Keratinocyte (primary cell): Measurements from ENCODE around the gene XYLB. TPM values are rescaled to one million over a fixed set of nuclear protein-coding genes. Genes with fewer than 3 reads are reported as not detected.

Experiments used
- DNase-seq: peaks from one replicate; pipeline ENCODE4 v3.0.0-alpha.2; 2011; ENCODE audit warnings: low read depth, missing footprints, low spot score
- FAIRE-seq: peaks from 2 replicates; lab custom pipeline; 2011; peaks lifted over from hg19 to GRCh38; lab: Jason Lieb, UNC
- H2AFZ ChIP-seq: 2 replicates; pipeline ENCODE4 v1.6.0; 2012; ENCODE audit warnings: low read length, control low read depth, inconsistent platforms; ENCODE audit not compliant: control insufficient read depth
- H3K27ac ChIP-seq: 2 replicates; pipeline ENCODE4 v1.5.1; 2011; ENCODE audit warnings: low read length; ENCODE audit not compliant: control insufficient read depth, insufficient read depth
- H3K27me3 ChIP-seq: 3 replicates; pipeline ENCODE4 v1.6.0; 2011; ENCODE audit warnings: low read length; ENCODE audit not compliant: control insufficient read depth, insufficient read depth; ENCODE audit errors: extremely low read depth
- H3K36me3 ChIP-seq, 2 experiments: 2 replicates in 1 of 2; 3 replicates in 1 of 2; pipeline ENCODE4 v1.5.1; 2011; ENCODE audit warnings: low read length in 2 of 2, mild to moderate bottlenecking in 1 of 2; ENCODE audit not compliant: control insufficient read depth in 2 of 2, insufficient read depth in 2 of 2; ENCODE audit errors: extremely low read depth in 1 of 2
- H3K4me1 ChIP-seq: 3 replicates; pipeline ENCODE4 v1.5.1; 2011; ENCODE audit warnings: low read length; ENCODE audit not compliant: control insufficient read depth, insufficient read depth; ENCODE audit errors: extremely low read depth
- H3K4me2 ChIP-seq: 3 replicates; pipeline ENCODE4 v1.6.0; 2011; ENCODE audit warnings: low read depth, low read length; ENCODE audit not compliant: control insufficient read depth, insufficient read depth; ENCODE audit errors: extremely low read depth
- H3K4me3 ChIP-seq, 3 experiments: fragments of 200-600 bp in 1 of 3; sonication (generic) in 1 of 3; 2 replicates in 2 of 3; 3 replicates in 1 of 3; pipeline ENCODE4 v1.5.1; 2011 to 2016; ENCODE audit warnings: low read length in 3 of 3, mild to moderate bottlenecking in 3 of 3, control low read depth in 2 of 3, inconsistent platforms in 1 of 3, low read depth in 1 of 3, mixed read lengths in 1 of 3, mixed run types in 1 of 3, moderate library complexity in 1 of 3; ENCODE audit not compliant: control insufficient read depth in 2 of 3, insufficient read depth in 2 of 3; ENCODE audit errors: extremely low read depth in 1 of 3
- H3K79me2 ChIP-seq: 2 replicates; pipeline ENCODE4 v1.6.0; 2012; ENCODE audit warnings: low read length; ENCODE audit not compliant: control insufficient read depth, insufficient read depth
- H3K9ac ChIP-seq: 3 replicates; pipeline ENCODE4 v1.6.0; 2011; ENCODE audit warnings: low read length; ENCODE audit not compliant: control insufficient read depth, insufficient read depth; ENCODE audit errors: extremely low read depth
- H3K9me1 ChIP-seq: 3 replicates; pipeline ENCODE4 v1.6.0; 2011; ENCODE audit warnings: low read length; ENCODE audit not compliant: control insufficient read depth, insufficient read depth; ENCODE audit errors: extremely low read depth
- H3K9me3 ChIP-seq: 2 replicates; pipeline ENCODE4 v1.5.1; 2012; ENCODE audit warnings: low read depth, low read length; ENCODE audit not compliant: control insufficient read depth
- H4K20me1 ChIP-seq: 3 replicates; pipeline ENCODE4 v1.6.0; 2011; ENCODE audit warnings: low read length; ENCODE audit not compliant: control insufficient read depth, insufficient read depth; ENCODE audit errors: extremely low read depth
- EZH2 ChIP-seq: IDR thresholded peaks from one replicate; pipeline ENCODE4 v1.6.1; 2012; ENCODE audit warnings: inconsistent platforms, mild to moderate bottlenecking, low read length, moderate library complexity
- dilution Hi-C: fragments of 300-500 bp; cut with MboI; formaldehyde crosslinking; loops from one replicate; pipeline ENCODE4 v1.7.0; 2020; ENCODE audit warnings: low sequenced_read_pairs; ENCODE audit not compliant: extremely low pct_ligation_motif_present
- polyA plus RNA-seq, 5 experiments: library from polyadenylated mRNA; depleted of rRNA in 3 of 5; stranded (reverse) in 3 of 5; stranded (forward) in 1 of 5; unstranded in 1 of 5; fragments of >200 nt; gene quantifications; 1 replicate in 1 of 5; 2 replicates in 3 of 5; 3 replicates in 1 of 5; pipeline versions ENCODE4 v1.2.1 to v1.2.3, GENCODE V29; 2011 to 2012; ENCODE audit warnings: missing spikeins in 2 of 5, low read depth in 1 of 5, low replicate concordance in 1 of 5
- TF ChIP-seq, protein P1 (sequence below), 3 experiments: IDR thresholded peaks in 1 of 3; conservative IDR thresholded peaks in 1 of 3; optimal IDR thresholded peaks in 1 of 3; 2 replicates in 2 of 3; 3 replicates in 1 of 3; pipeline versions ENCODE3 to v1.5.1; 2011; ENCODE audit warnings: low read length in 3 of 3, mild to moderate bottlenecking in 3 of 3, moderate library complexity in 2 of 3, control low read depth in 1 of 3, inconsistent platforms in 1 of 3; ENCODE audit not compliant: insufficient read depth in 2 of 3; ENCODE audit errors: extremely low read depth in 1 of 3

The XYLB gene
- polyA plus RNA-seq, 1 donor (not counting 4 experiments of a cell fraction or from before 2014, with no cell fraction given), result 1.8 TPM

DNA sequence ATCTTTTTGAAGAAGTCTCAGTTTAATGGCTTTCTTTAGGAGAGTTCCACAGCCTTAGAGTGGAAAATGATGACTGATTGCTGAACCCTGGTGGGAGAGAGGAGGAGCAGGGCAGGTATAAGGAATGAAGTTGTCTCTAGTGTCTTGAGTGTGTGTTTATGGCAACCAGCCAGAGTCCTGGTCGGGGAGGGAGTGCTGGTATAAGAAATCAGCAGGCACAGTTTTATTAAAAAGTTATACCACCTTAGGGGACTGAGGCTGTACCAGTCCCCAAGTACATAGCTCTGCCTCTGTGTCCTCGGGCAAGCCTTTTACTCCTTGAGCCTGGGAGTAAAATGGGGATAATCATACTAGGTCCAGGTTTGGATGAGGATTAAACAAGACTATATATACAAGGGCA, 34.6 kb upstream of the XYLB start:
- Histone ChIP-seq H2AFZ (no peak overlapping the region), H3K9ac (no peak overlapping the region), H3K27me3 (peaks cover 4% of the 10 kb centered on the region), H3K79me2 (no peaks in the 10 kb centered on the region), H3K9me3 (no peaks in the 10 kb centered on the region), H3K4me1 (no peaks in the 10 kb centered on the region), H3K4me2 (no peak overlapping the region), H3K9me1 (no peaks in the 10 kb centered on the region), H3K27ac (no peak overlapping the region), H4K20me1 (no peaks in the 10 kb centered on the region), H3K36me3 (peaks cover 0 to 1% of the 10 kb centered on the region in 2 experiments), H3K4me3 (no peak overlapping the region)
- no peak for FAIRE-seq
- dilution Hi-C loops, result no loop called here
- TF ChIP-seq EZH2, result no peak
- TF ChIP-seq, protein P1, sequence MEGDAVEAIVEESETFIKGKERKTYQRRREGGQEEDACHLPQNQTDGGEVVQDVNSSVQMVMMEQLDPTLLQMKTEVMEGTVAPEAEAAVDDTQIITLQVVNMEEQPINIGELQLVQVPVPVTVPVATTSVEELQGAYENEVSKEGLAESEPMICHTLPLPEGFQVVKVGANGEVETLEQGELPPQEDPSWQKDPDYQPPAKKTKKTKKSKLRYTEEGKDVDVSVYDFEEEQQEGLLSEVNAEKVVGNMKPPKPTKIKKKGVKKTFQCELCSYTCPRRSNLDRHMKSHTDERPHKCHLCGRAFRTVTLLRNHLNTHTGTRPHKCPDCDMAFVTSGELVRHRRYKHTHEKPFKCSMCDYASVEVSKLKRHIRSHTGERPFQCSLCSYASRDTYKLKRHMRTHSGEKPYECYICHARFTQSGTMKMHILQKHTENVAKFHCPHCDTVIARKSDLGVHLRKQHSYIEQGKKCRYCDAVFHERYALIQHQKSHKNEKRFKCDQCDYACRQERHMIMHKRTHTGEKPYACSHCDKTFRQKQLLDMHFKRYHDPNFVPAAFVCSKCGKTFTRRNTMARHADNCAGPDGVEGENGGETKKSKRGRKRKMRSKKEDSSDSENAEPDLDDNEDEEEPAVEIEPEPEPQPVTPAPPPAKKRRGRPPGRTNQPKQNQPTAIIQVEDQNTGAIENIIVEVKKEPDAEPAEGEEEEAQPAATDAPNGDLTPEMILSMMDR (optimal IDR thresholded peaks at IDR 0.05 in 1 of 3, IDR thresholded peaks at IDR 0.05 in 1 of 3, conservative IDR thresholded peaks at IDR 0.05 in 1 of 3; ENCODE audit: extremely low read depth in 1 of 3, insufficient read depth in 2 of 3, low read length in 3 of 3), result no peak
- DNase-seq, result no peak

DNA sequence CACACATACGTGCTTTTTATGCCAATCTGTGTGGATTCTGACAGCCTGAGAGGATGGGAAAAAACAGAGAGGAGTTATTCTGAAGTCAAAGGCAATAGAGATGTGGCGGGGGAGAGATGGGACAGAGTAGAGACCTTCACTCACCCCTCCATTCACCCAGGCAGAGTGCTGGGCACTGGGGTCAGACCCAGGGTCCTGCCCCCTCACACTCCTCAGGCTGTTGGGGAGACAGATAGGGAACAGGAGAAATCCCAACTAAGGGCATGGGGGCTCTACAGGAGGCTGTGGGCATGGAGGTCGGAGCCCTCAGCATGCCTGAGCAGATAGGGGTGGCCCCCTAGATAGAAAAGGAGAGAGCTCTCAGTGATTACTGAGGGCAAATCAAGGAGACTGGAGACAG, 34.2 kb upstream of the XYLB start:
- no peaks in the 10 kb centered on the region for H3K4me1 ChIP-seq
- dilution Hi-C loops, result no loop called here

More for the DNA sequence above, 34.2 kb upstream of the XYLB start:
- Histone ChIP-seq H2AFZ (no peak overlapping the region), H3K9ac (no peak overlapping the region), H3K9me1 (no peaks in the 10 kb centered on the region), H3K4me2 (no peak overlapping the region), H3K9me3 (no peaks in the 10 kb centered on the region), H3K36me3 (peaks cover 0 to 1% of the 10 kb centered on the region in 2 experiments), H3K27me3 (peaks cover 4% of the 10 kb centered on the region), H3K27ac (no peak overlapping the region), H4K20me1 (no peaks in the 10 kb centered on the region), H3K79me2 (no peaks in the 10 kb centered on the region), H3K4me3 (no peak overlapping the region)
- TF ChIP-seq, protein P1 (optimal IDR thresholded peaks at IDR 0.05 in 1 of 3, IDR thresholded peaks at IDR 0.05 in 1 of 3, conservative IDR thresholded peaks at IDR 0.05 in 1 of 3; ENCODE audit: extremely low read depth in 1 of 3, insufficient read depth in 2 of 3, low read length in 3 of 3), result no peak
- TF ChIP-seq EZH2, result no peak
- no peak for FAIRE-seq
- no peak for DNase-seq
